ENCODE measurements around the gene BTNL9. TPM values are rescaled to one million over a fixed set of nuclear protein-coding genes. Genes with fewer than 3 reads are reported as not detected.

The BTNL9 gene
- total and polyA plus RNA-seq, 2 of the 13 experiments (the other 11 are each of a cell fraction or from before 2014, with no cell fraction given) = 0.13 TPM; not detected in 1

DNA sequence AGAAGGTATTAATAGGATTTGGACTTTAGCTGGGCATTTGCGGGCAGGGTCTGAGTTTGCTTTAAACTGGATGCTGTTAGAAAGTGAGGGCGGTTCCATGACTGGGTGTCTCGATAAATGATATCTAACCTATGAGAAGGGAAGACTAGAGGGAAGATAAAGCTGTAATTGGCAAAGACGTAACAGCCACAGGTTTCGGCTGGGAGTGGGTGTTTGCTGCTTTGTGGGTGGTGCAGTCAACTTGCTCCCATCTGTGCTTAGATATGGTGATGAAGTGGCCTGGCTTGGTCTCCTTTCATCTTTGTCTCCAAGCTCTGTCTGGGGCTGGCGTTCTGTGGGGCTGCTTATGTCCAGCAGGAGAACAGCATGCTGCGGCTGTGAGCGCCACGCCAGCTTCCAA lies 67.6 kb downstream of the BTNL9 start:
- Histone ChIP-seq H3K9ac (ENCODE audit: insufficient read depth, low read depth, low read length) (no peak overlapping the region), H4K20me1 (ENCODE audit: insufficient read depth, low read length) (no peaks in the 10 kb centered on the region), H3K4me3 (replicated peaks in 1 of 3; ENCODE audit: insufficient read depth in 1 of 3, low read depth in 2 of 3, low read length in 3 of 3) (no peak overlapping the region), H2AFZ (ENCODE audit: low read length) (no peak overlapping the region), H3K4me1 (ENCODE audit: insufficient read depth, low read length) (no peaks in the 10 kb centered on the region), H3K27me3 (ENCODE audit: control insufficient read depth in 1 of 2, insufficient read depth in 2 of 2, low read length in 2 of 2) (peaks cover 2 to 46% of the 10 kb centered on the region in 2 experiments; a peak in 2 of 5 replicates), H3K27ac (ENCODE audit: extremely low read length, insufficient read depth, low read length) (no peak overlapping the region), H3K9me3 (ENCODE audit: low read length) (no peaks in the 10 kb centered on the region), H3K36me3 (replicated peaks in 1 of 2; ENCODE audit: control insufficient read depth in 1 of 2, insufficient read depth in 2 of 2, low read length in 2 of 2) (no peaks in the 10 kb centered on the region), H3K79me2 (ENCODE audit: insufficient read depth, low read length) (no peaks in the 10 kb centered on the region), H3K4me2 (ENCODE audit: low read depth, low read length) (no peak overlapping the region)
- no peak for FAIRE-seq
- in situ Hi-C loops (cut with HindIII; ENCODE audit: extremely low pct_ligation_motif_present, low pct_unique_long_range_greater_than_20kb) (no loop called here), intact Hi-C loops (cut with micrococcal nuclease; ENCODE audit: unreplicated experiment) (no loop called here)
- WGBS (ENCODE audit: low lambda C conversion rate) = 46% methylated on average over 9 of the region's 9 CpGs
- no TSS peak for BruUV-seq (replicated peaks)
- ATAC-seq = no peak
- ChIA-PET CTCF (ENCODE audit: low intra/inter-chr PET ratio, low total read pairs) (no interaction called here), POLR2A (no interaction called here)
- TF ChIP-seq ZNF138 (CRISPR knock-in tag; IDR thresholded peaks at IDR 0.05; ENCODE audit: low read depth) (no peak), SATB2 (CRISPR knock-in tag; IDR thresholded peaks at IDR 0.05) (no peak), NFRKB (IDR thresholded peaks at IDR 0.05) (no peak), ZBTB7B (CRISPR knock-in tag; IDR thresholded peaks at IDR 0.05) (no peak), ZNF530 (CRISPR knock-in tag; IDR thresholded peaks at IDR 0.05; ENCODE audit: low read depth) (no peak), HHEX (CRISPR knock-in tag; IDR thresholded peaks at IDR 0.05) (no peak), ZNF629 (CRISPR knock-in tag; conservative IDR thresholded peaks at IDR 0.05) (no peak), ZNF879 (CRISPR knock-in tag; IDR thresholded peaks at IDR 0.05) (no peak), ZNF564 (CRISPR knock-in tag; IDR thresholded peaks at IDR 0.05) (no peak), TRIM24 (CRISPR knock-in tag; IDR thresholded peaks at IDR 0.05) (no peak), POLR2AphosphoS2 (IDR thresholded peaks at IDR 0.05; ENCODE audit: low read depth, low read length) (no peak), ARHGAP35 (CRISPR knock-in tag; IDR thresholded peaks at IDR 0.05; ENCODE audit: borderline replicate concordance) (no peak), ZNF510 (CRISPR knock-in tag; IDR thresholded peaks at IDR 0.05; ENCODE audit: low read depth) (no peak), SP140L (CRISPR knock-in tag; IDR thresholded peaks at IDR 0.05; ENCODE audit: borderline replicate concordance) (no peak), ZSCAN22 (CRISPR knock-in tag; IDR thresholded peaks at IDR 0.05) (no peak), ZFY (CRISPR knock-in tag; IDR thresholded peaks at IDR 0.05) (no peak)
- TF ChIP-seq, protein P1, sequence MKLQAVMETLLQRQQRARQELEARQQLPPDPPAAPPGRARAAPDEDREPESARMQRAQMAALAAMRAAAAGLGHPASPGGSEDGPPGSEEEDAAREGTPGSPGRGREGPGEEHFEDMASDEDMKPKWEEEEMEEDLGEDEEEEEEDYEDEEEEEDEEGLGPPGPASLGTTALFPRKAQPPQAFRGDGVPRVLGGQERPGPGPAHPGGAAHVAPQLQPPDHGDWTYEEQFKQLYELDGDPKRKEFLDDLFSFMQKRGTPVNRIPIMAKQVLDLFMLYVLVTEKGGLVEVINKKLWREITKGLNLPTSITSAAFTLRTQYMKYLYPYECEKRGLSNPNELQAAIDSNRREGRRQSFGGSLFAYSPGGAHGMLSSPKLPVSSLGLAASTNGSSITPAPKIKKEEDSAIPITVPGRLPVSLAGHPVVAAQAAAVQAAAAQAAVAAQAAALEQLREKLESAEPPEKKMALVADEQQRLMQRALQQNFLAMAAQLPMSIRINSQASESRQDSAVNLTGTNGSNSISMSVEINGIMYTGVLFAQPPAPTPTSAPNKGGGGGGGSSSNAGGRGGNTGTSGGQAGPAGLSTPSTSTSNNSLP (IDR thresholded peaks at IDR 0.05; ENCODE audit: low read depth, low read length) = no peak
- TF ChIP-seq, protein P2, sequence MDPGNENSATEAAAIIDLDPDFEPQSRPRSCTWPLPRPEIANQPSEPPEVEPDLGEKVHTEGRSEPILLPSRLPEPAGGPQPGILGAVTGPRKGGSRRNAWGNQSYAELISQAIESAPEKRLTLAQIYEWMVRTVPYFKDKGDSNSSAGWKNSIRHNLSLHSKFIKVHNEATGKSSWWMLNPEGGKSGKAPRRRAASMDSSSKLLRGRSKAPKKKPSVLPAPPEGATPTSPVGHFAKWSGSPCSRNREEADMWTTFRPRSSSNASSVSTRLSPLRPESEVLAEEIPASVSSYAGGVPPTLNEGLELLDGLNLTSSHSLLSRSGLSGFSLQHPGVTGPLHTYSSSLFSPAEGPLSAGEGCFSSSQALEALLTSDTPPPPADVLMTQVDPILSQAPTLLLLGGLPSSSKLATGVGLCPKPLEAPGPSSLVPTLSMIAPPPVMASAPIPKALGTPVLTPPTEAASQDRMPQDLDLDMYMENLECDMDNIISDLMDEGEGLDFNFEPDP (CRISPR knock-in tag; conservative IDR thresholded peaks at IDR 0.05) = no peak
- TF ChIP-seq, protein P3, sequence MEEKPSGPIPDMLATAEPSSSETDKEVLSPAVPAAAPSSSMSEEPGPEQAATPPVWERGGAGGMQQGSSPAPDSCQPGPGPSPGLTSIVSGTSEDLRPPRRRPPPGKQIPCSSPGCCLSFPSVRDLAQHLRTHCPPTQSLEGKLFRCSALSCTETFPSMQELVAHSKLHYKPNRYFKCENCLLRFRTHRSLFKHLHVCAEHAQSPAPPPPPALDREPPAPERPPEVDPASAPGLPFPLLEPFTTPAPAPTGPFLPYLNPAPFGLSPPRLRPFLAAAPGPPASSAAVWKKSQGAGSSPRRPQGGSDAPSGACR (CRISPR knock-in tag; IDR thresholded peaks at IDR 0.05) = no peak
- no peak for DNase-seq (ENCODE audit: low spot score)
